SKM-1 treated with dmso at 0.1 percent for 144 hours (cell line): ENCODE data around the gene KRTAP16-1.

Source experiments
- DNase-seq: peaks from one replicate; lab custom pipeline; 2025; ENCODE audit not compliant: unreplicated experiment; lab: John Stamatoyannopoulos, UW

The KRTAP16-1 gene

GRCh38 chr17:41329279-41329948 is 20.3 kb upstream of the KRTAP16-1 start:
- DNase-seq: no peak

- DNase-seq: no peak
Measured at GRCh38 chr17:41328207-41328606, 19.1 kb upstream of the KRTAP16-1 start.

DNA sequence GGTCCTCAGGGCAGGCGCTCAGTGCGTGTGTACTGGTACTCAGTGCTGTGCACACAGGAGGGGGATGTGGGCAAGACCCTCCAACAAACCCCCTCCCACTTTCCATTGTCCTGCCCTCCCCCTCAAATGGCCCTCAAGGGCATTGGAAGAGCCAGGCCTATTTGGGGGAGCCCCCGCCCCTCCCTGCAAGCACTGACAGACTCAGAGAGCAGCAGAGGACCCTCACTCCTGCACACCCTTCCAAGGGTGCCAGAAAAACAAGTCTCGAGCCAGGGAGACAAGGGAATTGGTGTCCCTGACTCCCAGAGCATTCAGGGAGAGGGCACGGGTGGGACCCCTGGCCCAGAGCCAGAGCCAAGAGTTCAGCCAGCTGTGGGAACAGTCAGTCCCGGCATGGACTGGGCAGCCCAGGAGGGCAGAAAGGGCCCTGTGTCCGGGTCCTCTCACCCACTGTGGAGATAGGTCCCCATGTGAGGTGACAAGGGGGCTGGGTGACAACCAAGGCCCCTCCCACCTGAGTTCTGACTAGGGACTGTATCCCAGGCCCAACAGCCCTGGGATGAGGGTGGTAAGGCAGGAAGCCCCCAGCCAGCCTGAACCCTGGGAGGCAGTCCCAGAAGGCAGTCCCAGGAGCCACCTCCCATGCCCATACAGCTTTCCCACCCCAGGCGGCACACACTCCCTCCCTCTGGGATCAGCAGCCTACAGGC is 18.5 kb upstream of the KRTAP16-1 start:
- no peak for DNase-seq

- no peak for DNase-seq
Measured at GRCh38 chr17:41326173-41327145, 17.4 kb upstream of the KRTAP16-1 start.

DNA sequence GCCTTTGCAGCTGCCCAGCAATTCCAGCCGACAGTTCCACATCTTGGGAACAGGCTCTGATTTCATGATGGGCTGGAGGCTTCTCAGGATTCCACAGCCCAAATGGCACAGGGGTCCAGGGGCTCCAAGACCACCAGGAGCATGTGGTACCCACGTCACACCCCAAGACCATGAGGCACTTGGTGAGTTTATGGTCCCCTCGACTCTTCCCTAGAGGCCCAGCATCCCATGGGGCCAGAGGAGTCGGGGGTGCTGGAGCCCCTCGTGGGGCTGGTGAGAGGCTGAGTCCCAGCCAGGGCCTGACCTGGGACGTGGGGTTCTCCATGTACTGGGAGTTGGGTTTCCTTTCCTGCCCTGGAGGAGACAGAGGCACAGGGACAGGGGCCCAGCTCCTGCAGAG is 16.5 kb upstream of the KRTAP16-1 start:
- DNase-seq: no peak

DNA sequence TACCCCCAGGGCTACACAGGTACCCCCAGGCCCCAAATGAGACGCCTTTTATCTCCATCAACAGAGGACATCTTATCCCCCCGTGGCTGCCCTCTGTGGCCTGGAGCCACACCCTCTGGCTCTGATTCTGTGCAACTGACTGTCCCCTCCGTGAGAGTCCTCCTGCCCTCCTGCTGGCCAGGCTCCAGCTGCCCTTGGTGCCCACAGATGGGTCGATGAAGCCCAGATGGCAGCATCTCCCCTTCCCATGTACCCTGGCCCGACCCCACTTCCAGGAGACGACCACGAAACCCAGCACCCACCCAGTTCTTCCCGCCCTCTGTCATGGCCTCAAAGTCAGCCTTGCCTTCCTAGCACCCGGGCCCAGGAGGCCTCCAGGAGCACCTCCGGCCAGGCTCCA is 16.0 kb upstream of the KRTAP16-1 start:
- no peak for DNase-seq

DNA sequence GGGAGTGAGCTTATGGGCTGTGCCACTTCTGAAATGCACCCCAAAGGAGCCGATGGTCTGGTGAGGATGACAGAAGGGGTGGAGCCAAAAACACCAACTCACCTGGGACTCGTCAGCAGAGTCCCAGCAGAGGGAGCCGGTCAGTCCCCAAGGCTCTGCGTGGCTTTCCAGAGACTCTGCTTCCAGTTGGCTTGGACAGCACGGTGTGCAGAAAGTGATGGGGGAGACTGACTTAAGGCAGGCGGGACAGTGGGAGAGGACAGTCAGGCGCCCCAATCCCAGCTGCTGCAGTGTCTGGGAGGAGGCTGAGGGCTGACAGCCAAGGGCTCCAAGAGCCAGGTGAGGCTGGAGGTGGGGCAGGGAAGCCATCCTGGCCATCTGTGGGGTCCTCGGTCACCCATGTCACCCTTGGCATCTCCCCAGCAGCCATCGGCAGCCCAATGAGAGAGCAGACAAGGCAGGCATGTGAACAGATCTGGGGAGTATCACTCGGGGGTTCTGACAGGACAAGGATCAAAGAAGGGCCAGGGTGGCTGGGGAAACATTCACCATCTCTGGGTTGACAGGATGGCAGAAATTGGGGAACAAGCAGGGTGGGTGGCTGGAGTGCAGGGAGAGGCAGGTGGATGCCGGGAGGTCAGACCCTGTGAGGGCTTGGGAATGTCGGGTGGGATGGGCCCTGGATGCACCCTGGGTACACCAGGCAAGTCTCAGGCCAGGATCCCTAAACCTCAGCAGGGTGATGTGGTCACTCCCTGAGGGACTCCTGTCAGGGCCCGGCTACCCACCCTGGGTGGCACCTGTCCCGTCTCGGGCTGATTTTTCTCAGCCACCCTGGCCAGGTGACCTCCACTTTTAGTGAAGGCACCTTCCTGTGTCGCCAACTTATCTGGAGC is 15.3 kb upstream of the KRTAP16-1 start:
- no peak for DNase-seq

- DNase-seq: no peak
Measured at GRCh38 chr17:41322903-41323895, 14.1 kb upstream of the KRTAP16-1 start.

- no peak for DNase-seq
Measured at GRCh38 chr17:41322094-41322902, 13.2 kb upstream of the KRTAP16-1 start.

DNA sequence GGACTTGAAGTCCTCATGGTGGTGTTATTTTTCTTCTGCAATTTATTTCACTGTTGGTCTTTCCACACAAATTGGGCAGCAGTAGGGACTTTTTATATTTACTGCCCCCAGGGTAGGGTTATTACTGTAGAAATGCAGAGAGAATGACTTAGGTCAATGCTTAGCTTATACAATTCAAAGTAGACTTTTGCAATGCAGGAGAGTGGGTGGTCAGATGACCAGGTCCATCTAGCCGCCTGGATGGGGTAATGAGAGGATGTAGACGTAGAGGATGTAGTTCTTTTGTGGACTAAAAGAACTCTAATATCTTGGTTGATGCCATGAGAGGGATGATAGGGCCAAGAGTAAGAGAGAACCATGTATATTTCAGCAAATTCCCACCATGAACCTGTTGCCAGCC is 9.1 kb upstream of the KRTAP16-1 start:
- DNase-seq: no peak

GRCh38 chr17:41315814-41316445 is 6.8 kb upstream of the KRTAP16-1 start:
- no peak for DNase-seq

- no peak for DNase-seq
Measured at GRCh38 chr17:41315204-41315794, 6.2 kb upstream of the KRTAP16-1 start, which contains the start of gene KRTAP17-1. TSS of gene KRTAP17-1 (minus strand) at chr17:41315710. CDS start at chr17:41315650, 60 bp downstream.

DNA sequence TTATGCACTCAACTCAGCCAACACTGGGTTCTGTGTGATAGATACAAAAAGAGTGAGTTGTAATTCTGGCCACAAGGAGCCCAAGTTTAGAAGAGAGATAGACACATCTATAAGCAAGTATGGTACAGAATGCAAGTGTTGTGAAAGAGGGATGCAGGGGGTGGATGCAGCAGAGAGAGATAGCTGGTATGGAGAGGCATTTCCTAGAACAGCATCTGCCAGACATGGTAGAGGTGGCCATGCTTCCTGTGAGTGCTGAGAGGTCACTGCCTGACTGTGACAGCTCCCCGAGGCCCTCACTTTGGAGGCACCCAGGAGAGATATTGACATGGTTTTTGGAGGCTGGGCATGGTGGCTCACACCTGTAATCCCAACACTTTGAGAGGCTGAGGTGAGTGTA is 2.0 kb upstream of the KRTAP16-1 start:
- no peak for DNase-seq

- no peak for DNase-seq
Measured at GRCh38 chr17:41308251-41308917, 725 bp downstream of the KRTAP16-1 start.

DNA sequence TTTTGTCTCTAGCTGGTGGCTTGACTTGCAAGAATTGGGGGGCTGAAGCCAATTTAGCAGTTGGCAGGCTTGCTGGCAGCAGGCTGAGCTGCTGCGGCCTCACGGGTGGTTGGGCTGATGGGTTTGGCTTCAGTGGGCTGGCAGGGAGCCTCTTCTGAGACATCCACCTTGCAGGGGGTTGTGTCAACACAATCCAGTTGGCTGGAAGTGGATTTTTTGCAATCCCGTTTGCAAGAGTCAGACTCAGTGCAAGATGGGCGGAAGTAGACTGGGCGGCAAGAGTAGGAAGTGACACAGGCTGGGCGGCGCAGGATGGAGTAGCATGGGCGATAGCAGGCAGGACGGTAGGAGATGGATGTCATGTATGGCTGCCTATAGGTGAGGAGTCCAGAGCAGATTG is 1.5 kb downstream of the KRTAP16-1 start:
- DNase-seq: no peak

DNA sequence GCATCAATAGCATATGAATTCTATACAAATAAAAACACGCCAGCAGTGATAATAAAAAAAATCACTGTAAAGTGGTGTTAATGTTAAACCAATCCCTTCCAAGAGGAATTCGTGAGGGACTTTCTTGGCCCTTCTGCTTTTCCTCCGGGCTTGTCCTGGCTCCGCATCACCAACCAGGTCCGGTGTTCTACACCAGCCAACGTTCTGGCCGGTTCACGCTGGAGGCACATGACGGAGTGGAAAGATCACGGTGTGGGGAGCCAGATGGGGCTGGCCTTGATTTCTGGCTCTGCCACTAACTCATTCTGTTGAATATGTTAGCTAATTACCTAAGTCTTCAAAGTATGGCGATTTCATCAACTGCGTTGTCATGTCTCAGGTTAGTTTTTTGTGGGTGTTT is 5.0 kb downstream of the KRTAP16-1 start:
- no peak for DNase-seq

- no peak for DNase-seq
Measured at GRCh38 chr17:41302981-41303380, 6.1 kb downstream of the KRTAP16-1 start.
